ENCODE results near the gene OGA.

OGA gene

GRCh38 chr10:101776161-101776817 lies 42.0 kb downstream of the OGA start:
- DNase-seq (ENCODE audit: low read depth in 3 of 3, low spot score in 1 of 3), result no peak

- DNase-seq (ENCODE audit: low read depth in 3 of 3, low spot score in 1 of 3), result no peak
These were observed 42.7 kb downstream of the OGA start, which contains the start of gene FGF8 for GRCh38 chr10:101775273-101776160. Gene FGF8, minus strand, starts transcription at chr10:101776114. Its CDS starts 214 bp downstream, at chr10:101775900.

- DNase-seq (ENCODE audit: low read depth in 3 of 3, low spot score in 1 of 3), result no peak
These were observed 43.5 kb downstream of the OGA start for GRCh38 chr10:101774589-101775272.

- DNase-seq (ENCODE audit: low read depth in 3 of 3, low spot score in 1 of 3), result no peak
These were observed 44.2 kb downstream of the OGA start for GRCh38 chr10:101773923-101774588.

- no peak for DNase-seq (ENCODE audit: low read depth in 3 of 3, low spot score in 1 of 3)
These were observed 45.1 kb downstream of the OGA start for GRCh38 chr10:101772895-101773761.

- DNase-seq (ENCODE audit: low read depth in 3 of 3, low spot score in 1 of 3), result no peak
These were observed 46.0 kb downstream of the OGA start for GRCh38 chr10:101772017-101772894.

GRCh38 chr10:101771380-101771779 lies 46.9 kb downstream of the OGA start:
- no peak for DNase-seq (ENCODE audit: low read depth in 3 of 3, low spot score in 1 of 3)

- no peak for DNase-seq (ENCODE audit: low read depth in 3 of 3, low spot score in 1 of 3)
These were observed 47.7 kb downstream of the OGA start for GRCh38 chr10:101770331-101771215.

- DNase-seq (ENCODE audit: low read depth in 3 of 3, low spot score in 1 of 3), result no peak
These were observed 48.6 kb downstream of the OGA start for GRCh38 chr10:101769541-101770180.

- no peak for DNase-seq (ENCODE audit: low read depth in 3 of 3, low spot score in 1 of 3)
These were observed 49.5 kb downstream of the OGA start for GRCh38 chr10:101768791-101769170.

- DNase-seq (ENCODE audit: low read depth in 3 of 3, low spot score in 1 of 3), result no peak
These were observed 50.1 kb downstream of the OGA start for GRCh38 chr10:101767966-101768790.

GRCh38 chr10:101767600-101767945 lies 50.7 kb downstream of the OGA start:
- no peak for DNase-seq (ENCODE audit: low read depth in 3 of 3, low spot score in 1 of 3)

- DNase-seq (ENCODE audit: low read depth in 3 of 3, low spot score in 1 of 3), result no peak
These were observed 51.3 kb downstream of the OGA start for GRCh38 chr10:101766753-101767599.

GRCh38 chr10:101766306-101766705 lies 51.9 kb downstream of the OGA start:
- no peak for DNase-seq (ENCODE audit: low read depth in 3 of 3, low spot score in 1 of 3)

- DNase-seq (ENCODE audit: low read depth in 3 of 3, low spot score in 1 of 3), result no peak
These were observed 55.0 kb downstream of the OGA start for GRCh38 chr10:101763141-101763846.

GRCh38 chr10:101762736-101763135 lies 55.5 kb downstream of the OGA start:
- no peak for DNase-seq (ENCODE audit: low read depth in 3 of 3, low spot score in 1 of 3)
